Bronchial epithelial cell (primary cell): ENCODE results near the gene SCGB3A2. TPM values are rescaled to one million over a fixed set of nuclear protein-coding genes. Genes with fewer than 3 reads are reported as not detected.
A peak's percentile ranks its signal among the peaks of the same experiment; 100 is the strongest.

ENCODE experiments used
- DNase-seq: peaks from one replicate; pipeline ENCODE4 v3.0.0-alpha.2; 2010; ENCODE audit warnings: low read depth
- FAIRE-seq: peaks from 2 replicates; lab custom pipeline; 2011; peaks lifted over from hg19 to GRCh38; lab: Jason Lieb, UNC
- H3K27me3 ChIP-seq: 2 replicates; pipeline ENCODE4 v1.5.1; 2011; ENCODE audit warnings: low read length; ENCODE audit not compliant: control insufficient read depth, insufficient read depth
- H3K36me3 ChIP-seq: 2 replicates; pipeline ENCODE4 v1.5.1; 2011; ENCODE audit warnings: low read length; ENCODE audit not compliant: control insufficient read depth, insufficient read depth
- H3K4me3 ChIP-seq: 2 replicates; pipeline ENCODE4 v1.5.1; 2011; ENCODE audit warnings: mild to moderate bottlenecking, low read depth, low read length, control low read depth
- CTCF ChIP-seq: IDR thresholded peaks from 2 replicates; pipeline ENCODE4 v1.5.1; 2011; ENCODE audit warnings: mild to moderate bottlenecking, moderate library complexity, low read length, control low read depth, inconsistent platforms; ENCODE audit not compliant: insufficient read depth, severe bottlenecking
- total RNA-seq: library from RNA; depleted of rRNA; stranded (reverse); fragments of >200 nt; gene quantifications from 2 replicates; pipeline ENCODE4 v1.2.1, GENCODE V29; 2014

Gene SCGB3A2
- total RNA-seq, 1 donor from 2014 or later = not detected

DNA sequence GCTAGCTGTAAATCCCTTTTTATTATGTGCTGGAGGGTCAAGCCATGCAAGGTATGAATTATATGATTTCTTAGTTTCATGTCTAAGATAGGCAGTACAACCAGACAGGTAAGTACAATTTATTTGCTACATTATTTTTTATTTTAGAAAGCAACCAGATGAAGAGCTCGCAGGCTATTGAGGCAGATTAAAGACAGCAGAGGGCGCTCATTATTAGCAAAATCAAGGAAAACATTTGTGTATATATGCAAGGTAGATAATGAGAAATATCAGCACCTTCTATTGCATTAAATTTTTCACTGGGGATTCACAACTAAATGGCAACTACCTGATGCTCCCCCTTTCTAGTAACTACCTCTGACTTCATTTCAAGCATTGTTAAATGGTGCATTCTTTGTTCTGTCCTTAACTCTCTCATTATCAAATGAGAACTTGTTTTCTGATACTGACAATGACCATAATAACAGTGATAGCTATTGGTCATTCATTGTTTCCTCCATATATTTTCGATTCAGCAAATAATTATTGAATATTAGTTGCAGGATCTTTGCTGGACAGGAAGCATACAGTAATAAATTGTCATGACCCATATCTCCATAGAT lies 8.6 kb downstream of the SCGB3A2 start:
- peak; percentile 42 for TF ChIP-seq CTCF
- peak; percentile 67 for DNase-seq
- no peaks in the 10 kb centered on the region for H3K27me3 ChIP-seq
- no peak for FAIRE-seq
- no peaks in the 10 kb centered on the region for H3K36me3 ChIP-seq
- H3K4me3 ChIP-seq = no peak overlapping the region

- no peaks in the 10 kb centered on the region for H3K27me3 ChIP-seq
These were observed 9.4 kb downstream of the SCGB3A2 start for GRCh38 chr5:147887930-147888329.

DNA sequence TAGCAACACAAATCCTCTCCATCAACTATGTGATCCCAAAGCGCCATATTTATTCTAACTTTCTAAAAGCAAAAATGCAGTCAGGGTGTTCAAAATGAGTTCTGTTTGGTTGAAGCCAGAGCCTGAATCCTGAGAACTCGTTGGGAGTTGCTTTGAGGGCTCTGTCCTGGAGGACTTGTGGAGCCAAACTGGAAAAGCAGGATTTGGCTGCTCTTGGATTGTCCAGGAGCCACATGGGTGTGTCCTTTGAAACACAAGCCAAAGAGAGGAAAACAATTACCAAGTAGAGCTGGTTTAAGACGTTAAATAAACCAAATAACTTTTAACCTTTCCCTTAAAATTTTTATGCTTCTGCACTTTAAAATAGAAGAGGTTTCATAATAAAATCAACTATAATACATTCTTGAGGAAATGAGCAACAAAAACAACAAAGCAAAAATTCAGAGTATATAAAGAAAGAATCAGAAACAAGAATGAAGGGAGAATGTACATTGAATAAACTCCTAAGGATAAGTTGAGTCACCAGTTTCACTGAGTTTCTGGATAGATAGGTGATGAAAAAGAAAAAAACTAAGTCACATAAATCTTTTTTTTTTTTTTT lies 14.3 kb downstream of the SCGB3A2 start:
- Histone ChIP-seq H3K36me3 (no peaks in the 10 kb centered on the region), H3K27me3 (no peaks in the 10 kb centered on the region), H3K4me3 (no peak overlapping the region)
- no peak for FAIRE-seq
- peak; percentile 90 for DNase-seq
- TF ChIP-seq CTCF = no peak

More at GRCh38 chr5:147887930-147888329, 9.4 kb downstream of the SCGB3A2 start:
- no peak overlapping the region for H3K4me3 ChIP-seq
- DNase-seq (peak; percentile 92), FAIRE-seq (peak; percentile 82)
- no peaks in the 10 kb centered on the region for H3K36me3 ChIP-seq
- no peak for TF ChIP-seq CTCF

GRCh38 chr5:147893820-147894219 lies 15.3 kb downstream of the SCGB3A2 start:
- Histone ChIP-seq H3K36me3 (no peaks in the 10 kb centered on the region), H3K27me3 (no peaks in the 10 kb centered on the region), H3K4me3 (no peak overlapping the region)
- DNase-seq (peak; percentile 75), FAIRE-seq (no peak)
- no peak for TF ChIP-seq CTCF

DNA sequence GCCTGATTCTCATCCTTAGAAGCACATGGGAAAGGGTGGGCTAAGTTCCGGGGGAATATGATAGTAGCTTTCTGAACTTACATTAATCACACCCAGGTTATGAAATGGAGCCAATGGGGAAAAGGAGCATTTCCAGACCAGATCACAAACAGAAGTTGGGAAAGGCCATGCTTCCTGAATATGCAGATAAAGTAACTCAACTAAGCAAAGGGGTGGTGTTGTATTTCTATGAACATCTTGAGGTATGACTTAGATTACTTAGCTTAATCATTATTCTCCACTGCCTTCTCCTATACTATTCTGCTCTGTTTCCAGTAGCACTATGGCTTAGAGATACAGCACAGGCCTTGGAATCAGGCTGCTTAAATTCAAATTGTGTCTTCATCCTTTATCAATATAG lies 17.4 kb downstream of the SCGB3A2 start:
- Histone ChIP-seq H3K27me3 (no peaks in the 10 kb centered on the region), H3K4me3 (no peak overlapping the region), H3K36me3 (no peaks in the 10 kb centered on the region)
- FAIRE-seq (no peak), DNase-seq (no peak)
- TF ChIP-seq CTCF = no peak
